A549 (cell line): ENCODE measurements around the gene PTCD1. TPM values are rescaled to one million over a fixed set of nuclear protein-coding genes. Genes with fewer than 3 reads are reported as not detected.
A peak's percentile ranks its signal among the peaks of the same experiment; 100 is the strongest.

Experiments
- ATAC-seq, 2 experiments: fragments of 200-7000 bp in 1 of 2; fragments of >200 bp in 1 of 2; cut with Nextera tagmentation in 1 of 2; cut with Tn5 transposase in 1 of 2; 3 replicates each; pipeline versions ENCODE4 v1.8.0 to v1.9.1; 2018 to 2020; ENCODE audit warnings: mild to moderate bottlenecking in 1 of 2, moderate library complexity in 1 of 2
- CTCF ChIA-PET: fragments of 300-600 bp; sonication (Branson Sonifier 250); formaldehyde crosslinking; extraction: SDS; loops from one replicate; lab custom pipeline; 2021; ENCODE audit warnings: antibody characterized with exemption, inconsistent platforms; lab: Yijun Ruan, JAX
- POLR2A ChIA-PET: fragments of 350-600 bp; formaldehyde crosslinking; extraction: SDS; loops from one replicate; lab custom pipeline; 2021; ENCODE audit warnings: antibody characterized with exemption, inconsistent platforms; lab: Yijun Ruan, JAX
- DNase-seq, 2 experiments: peaks; one replicate each; pipeline versions ENCODE4 v3.0.0 to v3.0.0-alpha.2; 2011 to 2016; ENCODE audit warnings: low read depth in 1 of 2, low spot score in 1 of 2
- FAIRE-seq: peaks from 2 replicates; lab custom pipeline; 2011; peaks lifted over from hg19 to GRCh38; lab: Jason Lieb, UNC
- H3K27ac ChIP-seq, 2 experiments: fragments of >200 bp; sonication (Bioruptor Twin); formaldehyde crosslinking; 3 replicates each; pipeline ENCODE4 v1.5.1; 2016 to 2017
- H3K4me1 ChIP-seq: fragments of >200 bp; sonication (Bioruptor Twin); formaldehyde crosslinking; 3 replicates; pipeline ENCODE4 v1.6.1; 2016
- H3K4me2 ChIP-seq: fragments of >200 bp; sonication (Bioruptor Twin); formaldehyde crosslinking; 3 replicates; pipeline ENCODE4 v1.6.1; 2016
- H3K4me3 ChIP-seq: fragments of >200 bp; sonication (Bioruptor Twin); formaldehyde crosslinking; 3 replicates; pipeline ENCODE4 v1.5.1; 2016
- H3K9me3 ChIP-seq: fragments of >200 bp; sonication (Bioruptor Twin); formaldehyde crosslinking; 3 replicates; pipeline ENCODE4 v1.6.1; 2016
- CBX2 ChIP-seq: fragments of 200-600 bp; sonication (generic); IDR thresholded peaks from 2 replicates; pipeline ENCODE4 v1.6.1; 2016; ENCODE audit warnings: low read depth, mild to moderate bottlenecking, borderline replicate concordance
- CBX8 ChIP-seq: fragments of 200-600 bp; sonication (generic); IDR thresholded peaks from 2 replicates; pipeline ENCODE4 v1.6.1; 2016
- EHF ChIP-seq: fragments of 250-450 bp; sonication (Bioruptor Pico); IDR thresholded peaks from 2 replicates; pipeline ENCODE4 v1.5.0; 2020; ENCODE audit warnings: mild to moderate bottlenecking
- ELK1 ChIP-seq: fragments of 150-350 bp; IDR thresholded peaks from 2 replicates; pipeline ENCODE4 v1.6.1; 2014; ENCODE audit warnings: low read depth, mild to moderate bottlenecking, low read length
- HOXB13 ChIP-seq: fragments of 250-450 bp; sonication (Bioruptor Pico); IDR thresholded peaks from 2 replicates; pipeline ENCODE4 v1.5.0; 2020; ENCODE audit warnings: low read depth, mild to moderate bottlenecking, moderate library complexity
- HOXB5 ChIP-seq: fragments of 250-450 bp; sonication (Bioruptor Pico); IDR thresholded peaks from 2 replicates; pipeline ENCODE4 v1.5.0; 2020; ENCODE audit warnings: mild to moderate bottlenecking, moderate library complexity
- JUN ChIP-seq, 2 experiments: fragments of >200 bp; sonication (Bioruptor Twin); formaldehyde crosslinking; IDR thresholded peaks; 2 replicates in 1 of 2; 3 replicates in 1 of 2; pipeline ENCODE4 v1.6.1; 2016 to 2017
- JUNB ChIP-seq: fragments of >200 bp; sonication (Bioruptor Twin); formaldehyde crosslinking; IDR thresholded peaks from 2 replicates; pipeline ENCODE4 v1.6.1; 2016
- MAFK ChIP-seq: fragments of 450-650 bp; IDR thresholded peaks from 2 replicates; pipeline ENCODE4 v1.6.1; 2014; ENCODE audit not compliant: partially characterized antibody
- NFE2L2 ChIP-seq: fragments of 150-350 bp; conservative IDR thresholded peaks from 2 replicates; pipeline ENCODE4 v1.6.1; 2014; ENCODE audit warnings: low read length
- NPAS2 ChIP-seq: fragments of 250-450 bp; sonication (Bioruptor Pico); IDR thresholded peaks from 2 replicates; pipeline ENCODE4 v1.8.0; 2022; ENCODE audit warnings: mild to moderate bottlenecking, moderate library complexity, borderline replicate concordance
- NR3C1 ChIP-seq: fragments of >200 bp; sonication (Bioruptor Twin); formaldehyde crosslinking; IDR thresholded peaks from 3 replicates; pipeline ENCODE4 v1.6.1; 2017
- POLR2AphosphoS2 ChIP-seq: conservative IDR thresholded peaks from 2 replicates; pipeline ENCODE4 v1.6.1; 2012; ENCODE audit warnings: low read length, improper control_type of control experiment, inconsistent platforms
- RCOR1 ChIP-seq: fragments of 150-350 bp; IDR thresholded peaks from 2 replicates; pipeline ENCODE4 v1.6.1; 2014; ENCODE audit warnings: antibody characterized with exemption, low read length, low read depth
- RFX5 ChIP-seq: fragments of 450-650 bp; IDR thresholded peaks from 2 replicates; pipeline ENCODE4 v1.7.1; 2014; ENCODE audit warnings: antibody characterized with exemption, mild to moderate bottlenecking, moderate library complexity
- RNF2 ChIP-seq: fragments of 200-600 bp; sonication (generic); IDR thresholded peaks from 2 replicates; pipeline ENCODE4 v1.6.1; 2016; ENCODE audit warnings: low read depth, mild to moderate bottlenecking, antibody characterized with exemption, moderate library complexity, borderline replicate concordance
- SMC3 ChIP-seq: fragments of >200 bp; sonication (Bioruptor Twin); formaldehyde crosslinking; IDR thresholded peaks from 3 replicates; pipeline ENCODE4 v1.6.1; 2018; ENCODE audit warnings: inconsistent platforms
- SREBF2 ChIP-seq: fragments of 450-650 bp; IDR thresholded peaks from 2 replicates; pipeline ENCODE4 v1.6.1; 2014; ENCODE audit warnings: mild to moderate bottlenecking, moderate library complexity
- TP53 ChIP-seq: fragments of 250-450 bp; sonication (Bioruptor Pico); IDR thresholded peaks from 2 replicates; pipeline ENCODE4 v1.5.0; 2021; ENCODE audit warnings: mild to moderate bottlenecking, moderate library complexity
- WGBS: methylation state at CpG from one replicate; pipeline ENCODE4 v1.1.6; 2017; ENCODE audit errors: missing lambda C conversion rate; 5-methylcytosine and 5-hydroxymethylcytosine counted together
- polyA plus RNA-seq, 4 experiments: library from polyadenylated mRNA; depleted of rRNA in 3 of 4; stranded (reverse); fragments of >200 nt; fragmentation: RNase III in 1 of 4; extraction: RNeasy Plus Mini Kit Qiagen cat#74134 plus additional on column Dnase treatment in 1 of 4; gene quantifications; 2 replicates in 3 of 4; 3 replicates in 1 of 4; pipeline ENCODE4 v1.2.3, GENCODE V29; 2011 to 2017
- TF ChIP-seq, protein P1 (sequence below): fragments of >200 bp; sonication (Bioruptor Twin); formaldehyde crosslinking; IDR thresholded peaks from 3 replicates; pipeline ENCODE4 v1.6.1; 2016

Gene PTCD1
- polyA plus RNA-seq, 2 of the 4 experiments (the other 2 are of a cell fraction), result 3.9 to 5.4 TPM

DNA sequence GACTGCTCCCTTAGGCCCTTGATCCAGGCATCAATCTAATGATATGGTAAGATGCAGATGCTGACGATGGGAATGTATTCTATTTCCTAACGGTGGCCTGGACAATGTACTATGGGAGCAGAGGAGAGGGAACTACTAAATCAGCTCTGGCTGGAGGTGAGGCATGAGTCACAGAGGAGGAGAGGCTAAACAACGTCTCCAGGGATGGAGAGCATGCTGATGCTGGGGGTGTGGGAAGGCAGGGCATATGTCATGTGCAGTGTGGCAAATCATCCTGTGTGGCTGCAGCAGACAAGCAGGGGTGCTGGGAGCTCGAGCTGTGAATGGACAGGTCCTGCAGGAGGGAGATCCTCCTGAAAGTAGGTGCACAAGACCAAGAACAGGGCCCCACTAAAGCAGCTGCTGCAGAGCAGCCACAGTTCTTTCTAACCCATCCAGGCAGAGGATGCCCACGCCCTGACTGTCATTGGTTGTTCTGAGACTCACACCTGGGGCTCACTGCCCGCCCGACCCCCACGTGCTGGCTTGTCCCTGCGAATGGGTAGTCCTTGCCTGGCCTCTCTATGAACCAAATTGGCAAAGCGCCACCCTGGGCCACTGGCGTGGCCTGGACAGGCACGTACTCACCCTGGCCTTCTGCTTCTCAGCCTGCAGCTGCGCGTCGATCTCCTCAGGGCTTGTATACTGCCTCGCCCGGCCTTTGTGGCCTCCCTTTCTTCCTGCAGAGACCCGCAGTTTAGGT is 34.2 kb downstream of the PTCD1 start:
- ChIA-PET POLR2A (no interaction called here), CTCF (interaction anchor here (1.0 to 1.4 kb wide), 2 partner anchors 9 to 12 kb away, joined by 3 to 5 read pairs; no protein-coding TSS in a partner anchor)
- ATAC-seq (no peak), DNase-seq (no peak), FAIRE-seq (no peak)
- Histone ChIP-seq H3K27ac (no peak overlapping the region), H3K4me3 (no peak overlapping the region), H3K4me2 (no peak overlapping the region), H3K4me1 (peaks cover 21% of the 10 kb centered on the region; the same call in 2 of the 3 replicates), H3K9me3 (no peaks in the 10 kb centered on the region)
- TF ChIP-seq POLR2AphosphoS2, result 0 out of 2 replicates have a peak, but pooled peaks have one; percentile 70
- no peak for TF ChIP-seq NR3C1
- TF ChIP-seq JUNB, result no peak
- TF ChIP-seq EHF, result no peak
- 90% methylated on average over 18 of the region's 18 CpGs for WGBS

- Histone ChIP-seq H3K27ac (no peak overlapping the region), H3K4me1 (peaks cover 21% of the 10 kb centered on the region; the same call in 2 of the 3 replicates), H3K9me3 (no peaks in the 10 kb centered on the region), H3K4me3 (no peak overlapping the region), H3K4me2 (no peak overlapping the region)
- no peak for TF ChIP-seq TP53 (CRISPR knock-in tag)
- FAIRE-seq (no peak), ATAC-seq (no peak), DNase-seq (no peak)
- WGBS, result 96% methylated on average over 5 of the region's 5 CpGs
- ChIA-PET CTCF (interaction anchor here (1.0 to 1.4 kb wide), 2 partner anchors 10 to 12 kb away, joined by 3 to 5 read pairs; no protein-coding TSS in a partner anchor), POLR2A (interaction anchor here (0.6 kb wide), 1 partner anchor 68 kb away, joined by 5 read pairs; no protein-coding TSS in a partner anchor)
Observed at GRCh38 chr7:99403764-99404163, 34.8 kb downstream of the PTCD1 start.

DNA sequence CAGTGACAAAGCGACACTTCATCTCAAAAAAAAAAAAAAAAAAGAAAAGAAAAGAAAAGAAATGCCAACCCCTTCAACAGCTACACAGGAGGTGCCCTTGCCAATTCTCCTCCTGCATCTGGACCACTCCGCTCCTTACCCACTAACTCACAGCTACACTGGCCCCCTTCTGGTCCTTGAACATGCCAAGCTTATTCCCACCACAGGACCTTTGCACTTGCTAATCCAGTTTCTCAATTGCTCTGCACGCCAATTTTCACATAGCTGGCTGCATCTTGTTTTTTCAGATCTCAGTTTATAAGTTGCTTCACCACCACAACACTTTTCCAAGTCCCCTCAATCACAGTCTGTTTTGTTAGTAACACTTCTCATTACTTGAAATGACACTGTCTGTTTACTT is 35.7 kb downstream of the PTCD1 start:
- TF ChIP-seq MAFK (no peak), RFX5 (no peak), RCOR1 (no peak), JUN (IDR thresholded peaks at IDR 0.05) (no peak), NPAS2 (CRISPR knock-in tag) (no peak), NFE2L2 (no peak), HOXB5 (CRISPR knock-in tag) (no peak), POLR2AphosphoS2 (no peak), CBX8 (no peak), CBX2 (no peak), NR3C1 (no peak), ELK1 (no peak), SMC3 (no peak), HOXB13 (CRISPR knock-in tag) (no peak), RNF2 (no peak), SREBF2 (no peak)
- TF ChIP-seq, protein P1, sequence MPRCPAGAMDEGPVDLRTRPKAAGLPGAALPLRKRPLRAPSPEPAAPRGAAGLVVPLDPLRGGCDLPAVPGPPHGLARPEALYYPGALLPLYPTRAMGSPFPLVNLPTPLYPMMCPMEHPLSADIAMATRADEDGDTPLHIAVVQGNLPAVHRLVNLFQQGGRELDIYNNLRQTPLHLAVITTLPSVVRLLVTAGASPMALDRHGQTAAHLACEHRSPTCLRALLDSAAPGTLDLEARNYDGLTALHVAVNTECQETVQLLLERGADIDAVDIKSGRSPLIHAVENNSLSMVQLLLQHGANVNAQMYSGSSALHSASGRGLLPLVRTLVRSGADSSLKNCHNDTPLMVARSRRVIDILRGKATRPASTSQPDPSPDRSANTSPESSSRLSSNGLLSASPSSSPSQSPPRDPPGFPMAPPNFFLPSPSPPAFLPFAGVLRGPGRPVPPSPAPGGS, result no peak
- CTCF ChIA-PET, result interaction anchor here (0.7 kb wide), 1 partner anchor 15 kb away, joined by 3 read pairs; no protein-coding TSS in a partner anchor
- no peak for FAIRE-seq
- Histone ChIP-seq H3K4me3 (no peak overlapping the region), H3K4me2 (no peak overlapping the region), H3K4me1 (peaks cover 21% of the 10 kb centered on the region; the same call in 2 of the 3 replicates), H3K9me3 (no peaks in the 10 kb centered on the region), H3K27ac (no peak overlapping the region)
- no peak for ATAC-seq
- 94% methylated on average over 3 of the region's 3 CpGs for WGBS
- DNase-seq, result no peak
- POLR2A ChIA-PET, result no interaction called here
